Glutamatergic neuron (in vitro differentiated cells): ENCODE data around the gene HAUS2. TPM values are rescaled to one million over a fixed set of nuclear protein-coding genes. Genes with fewer than 3 reads are reported as not detected.
A peak's percentile ranks its signal among the peaks of the same experiment; 100 is the strongest.

Experiments used
- DNase-seq: peaks from one replicate; pipeline ENCODE4 v3.0.0; 2022
- H3K27ac Mint-ChIP-seq: one replicate; pipeline ENCODE4 v1.8.0; 2020; ENCODE audit warnings: mild to moderate bottlenecking, mixed read lengths, inconsistent platforms; ENCODE audit not compliant: unreplicated experiment
- H3K27me3 Mint-ChIP-seq: one replicate; pipeline ENCODE4 v1.8.0; 2020; ENCODE audit warnings: mild to moderate bottlenecking, moderate library complexity, mixed read lengths, inconsistent platforms; ENCODE audit not compliant: unreplicated experiment
- H3K36me3 Mint-ChIP-seq: one replicate; pipeline ENCODE4 v1.8.0; 2020; ENCODE audit warnings: mild to moderate bottlenecking, mixed read lengths, inconsistent platforms; ENCODE audit not compliant: unreplicated experiment
- H3K4me1 Mint-ChIP-seq: one replicate; pipeline ENCODE4 v1.8.0; 2020; ENCODE audit warnings: mild to moderate bottlenecking, low read depth, mixed read lengths, inconsistent platforms; ENCODE audit not compliant: unreplicated experiment
- H3K4me3 Mint-ChIP-seq: one replicate; pipeline ENCODE4 v1.8.0; 2020; ENCODE audit warnings: mild to moderate bottlenecking, mixed read lengths, inconsistent platforms; ENCODE audit not compliant: unreplicated experiment
- H3K9me3 Mint-ChIP-seq: one replicate; pipeline ENCODE4 v1.8.0; 2020; ENCODE audit warnings: mild to moderate bottlenecking, moderate library complexity, mixed read lengths, inconsistent platforms; ENCODE audit not compliant: unreplicated experiment
- CTCF ChIP-seq: fragments of 200-600 bp; sonication (generic); IDR thresholded peaks from one replicate; pipeline ENCODE4 v1.5.0; 2021; ENCODE audit not compliant: partially characterized antibody, unreplicated experiment
- total RNA-seq: library from RNA; stranded (reverse); fragmentation: NEBNext Ultra II Directional; extraction: Animal tissue kit (Norgen Biotek cat#: 25700); gene quantifications from one replicate; pipeline ENCODE4 v1.2.1, GENCODE V29; 2021; ENCODE audit not compliant: unreplicated experiment

Gene HAUS2
- total RNA-seq, 1 donor from 2014 or later, result 24.5 TPM

DNA sequence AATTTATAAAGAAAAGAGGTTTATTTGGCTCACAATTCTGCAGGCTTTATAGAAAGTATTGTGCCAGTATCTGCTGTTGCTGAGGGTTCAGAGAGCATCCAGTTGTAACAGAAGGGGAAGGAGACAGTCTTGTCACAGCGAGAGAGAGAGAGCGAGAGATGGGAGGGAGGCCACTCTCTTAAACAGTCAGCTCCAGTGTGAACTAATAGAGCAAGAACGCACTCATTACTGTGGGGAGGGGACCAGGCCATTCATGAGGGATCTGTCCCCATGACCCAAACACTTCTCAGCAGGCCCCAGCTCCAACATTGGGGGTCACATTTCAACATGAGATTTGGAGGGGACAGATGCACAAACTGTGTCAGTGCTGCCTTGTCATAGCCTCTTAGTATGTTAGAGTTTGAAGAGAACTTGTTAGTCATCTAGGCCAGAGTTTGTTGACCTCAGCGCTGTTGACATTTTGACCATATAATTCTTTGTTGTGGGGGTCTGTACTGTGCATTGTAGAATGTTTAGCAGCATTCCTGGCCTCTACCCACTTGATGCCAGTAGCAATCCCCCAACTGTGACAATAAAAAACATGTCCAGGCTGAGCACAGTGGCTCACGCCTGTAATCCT, 42.1 kb downstream of the HAUS2 start:
- Mint-ChIP-seq H3K36me3 (no peaks in the 10 kb centered on the region), H3K4me1 (peaks cover 21% of the 10 kb centered on the region), H3K27ac (no peak overlapping the region), H3K9me3 (no peaks in the 10 kb centered on the region), H3K27me3 (no peaks in the 10 kb centered on the region), H3K4me3 (no peak overlapping the region)
- no peak for DNase-seq
- TF ChIP-seq CTCF, result no peak

DNA sequence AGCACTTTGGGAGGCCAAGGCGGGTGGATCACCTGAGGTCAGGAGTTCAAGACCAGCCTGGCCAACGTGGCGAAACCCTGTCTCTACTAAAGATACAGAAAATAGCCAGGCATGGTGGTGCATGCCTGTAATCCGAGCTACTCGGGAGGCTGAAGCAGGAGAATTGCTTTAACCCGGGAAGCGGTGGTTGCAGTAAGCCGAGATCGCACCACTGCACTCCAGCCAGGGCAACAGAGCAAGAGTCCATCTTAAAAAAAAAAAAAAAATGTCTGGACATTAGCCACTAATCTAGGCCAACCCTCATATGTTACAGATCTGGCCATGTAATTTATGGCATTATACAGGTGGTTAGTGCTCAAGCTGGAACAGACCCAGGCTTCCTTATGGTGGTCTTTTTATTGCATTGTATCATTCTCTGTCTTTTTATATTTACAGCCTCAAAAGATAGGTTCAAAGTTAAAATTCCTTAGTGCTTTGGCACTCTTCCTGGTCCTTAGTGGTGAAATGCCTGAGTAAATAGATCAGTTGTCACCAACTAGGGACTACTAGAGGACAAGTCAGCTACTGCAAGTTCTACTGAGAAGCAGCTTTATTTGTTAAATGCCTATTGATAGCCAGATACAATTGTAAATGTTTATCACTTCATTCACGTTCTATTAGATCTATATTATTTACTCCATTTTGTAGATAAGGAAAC, 42.7 kb downstream of the HAUS2 start:
- H3K4me1 Mint-ChIP-seq, result peaks cover 26% of the 10 kb centered on the region
- H3K27me3 Mint-ChIP-seq, result no peaks in the 10 kb centered on the region
- no peaks in the 10 kb centered on the region for H3K9me3 Mint-ChIP-seq
- TF ChIP-seq CTCF, result peak; percentile 40
- H3K27ac Mint-ChIP-seq, result no peak overlapping the region
- DNase-seq, result no peak
- H3K36me3 Mint-ChIP-seq, result no peaks in the 10 kb centered on the region
- H3K4me3 Mint-ChIP-seq, result no peak overlapping the region

GRCh38 chr15:42592716-42593115, 44.1 kb downstream of the HAUS2 start:
- no peak for TF ChIP-seq CTCF
- H3K4me1 Mint-ChIP-seq, result peaks cover 26% of the 10 kb centered on the region
- H3K4me3 Mint-ChIP-seq, result no peak overlapping the region
- H3K36me3 Mint-ChIP-seq, result no peaks in the 10 kb centered on the region
- DNase-seq, result no peak
- no peaks in the 10 kb centered on the region for H3K9me3 Mint-ChIP-seq
- no peak overlapping the region for H3K27ac Mint-ChIP-seq
- H3K27me3 Mint-ChIP-seq, result no peaks in the 10 kb centered on the region

- no peak for DNase-seq
- TF ChIP-seq CTCF, result no peak
- no peaks in the 10 kb centered on the region for H3K9me3 Mint-ChIP-seq
- no peak overlapping the region for H3K4me3 Mint-ChIP-seq
- H3K36me3 Mint-ChIP-seq, result no peaks in the 10 kb centered on the region
- no peak overlapping the region for H3K27ac Mint-ChIP-seq
- no peaks in the 10 kb centered on the region for H3K27me3 Mint-ChIP-seq
- H3K4me1 Mint-ChIP-seq, result peaks cover 23% of the 10 kb centered on the region
Measured at GRCh38 chr15:42593143-42593542, 44.5 kb downstream of the HAUS2 start.

DNA sequence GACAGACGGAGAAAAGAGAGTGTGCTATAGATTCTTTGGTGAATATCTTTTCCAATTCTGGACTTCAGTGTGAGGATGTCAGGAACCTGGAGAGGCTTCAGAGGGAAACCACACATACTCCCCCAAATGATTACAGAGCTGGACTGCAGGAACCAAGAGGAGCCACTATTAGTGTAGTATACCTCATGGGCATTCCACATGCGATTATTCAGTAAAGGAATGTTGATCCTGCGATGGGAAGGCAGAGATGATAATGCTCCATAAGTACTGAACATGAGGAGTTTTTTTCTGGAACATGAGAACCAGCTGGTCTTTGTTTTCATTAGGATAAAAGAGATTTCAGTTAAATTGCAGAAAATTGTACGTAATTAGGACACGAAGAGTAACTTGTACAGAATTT, 45.5 kb downstream of the HAUS2 start:
- DNase-seq, result no peak
- Mint-ChIP-seq H3K36me3 (no peaks in the 10 kb centered on the region), H3K9me3 (no peaks in the 10 kb centered on the region), H3K4me1 (peaks cover 20% of the 10 kb centered on the region), H3K4me3 (no peak overlapping the region), H3K27me3 (no peaks in the 10 kb centered on the region), H3K27ac (no peak overlapping the region)
- TF ChIP-seq CTCF, result no peak
